Stimulated activated CD8-positive, alpha-beta memory T cell treated with anti-CD3 and anti-CD28 coated beads, Interleukin-15, amount 100 ng/mL, for 4 hours (primary cell): ENCODE results near the gene ZBTB40.

Experiments
- DNase-seq, 2 donors: peaks; one replicate each; pipeline ENCODE4 v3.0.0-alpha.2; 2020; ENCODE audit warnings: low read depth in 2 of 2

Gene ZBTB40

GRCh38 chr1:22507587-22507986 is 55.9 kb downstream of the ZBTB40 start:
- no peak for DNase-seq

DNA sequence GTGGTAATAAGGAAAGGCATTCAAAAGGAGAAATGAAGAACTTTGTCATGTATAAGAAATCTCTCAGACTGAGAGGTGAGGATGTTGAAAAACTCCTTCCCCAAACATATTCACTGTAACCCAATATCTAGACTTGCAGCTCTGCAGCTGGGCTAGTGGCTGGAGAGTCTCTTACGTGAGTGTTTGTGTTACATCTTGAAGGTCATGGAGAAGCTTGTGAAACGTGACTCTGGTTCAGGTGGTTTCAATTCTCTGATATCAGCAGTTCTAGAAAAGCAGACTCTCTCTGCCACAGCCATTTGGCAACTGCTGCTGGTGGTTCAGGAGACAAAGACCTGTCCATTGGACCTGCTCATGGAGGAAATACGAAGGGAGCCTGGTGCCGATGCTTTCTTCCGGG is 56.7 kb downstream of the ZBTB40 start:
- no peak for DNase-seq

- DNase-seq: no peak
Measured at GRCh38 chr1:22508991-22509390, 57.3 kb downstream of the ZBTB40 start.

- DNase-seq: no peak
Measured at GRCh38 chr1:22509815-22510214, 58.2 kb downstream of the ZBTB40 start.

GRCh38 chr1:22512873-22513272 is 61.2 kb downstream of the ZBTB40 start:
- DNase-seq: no peak

DNA sequence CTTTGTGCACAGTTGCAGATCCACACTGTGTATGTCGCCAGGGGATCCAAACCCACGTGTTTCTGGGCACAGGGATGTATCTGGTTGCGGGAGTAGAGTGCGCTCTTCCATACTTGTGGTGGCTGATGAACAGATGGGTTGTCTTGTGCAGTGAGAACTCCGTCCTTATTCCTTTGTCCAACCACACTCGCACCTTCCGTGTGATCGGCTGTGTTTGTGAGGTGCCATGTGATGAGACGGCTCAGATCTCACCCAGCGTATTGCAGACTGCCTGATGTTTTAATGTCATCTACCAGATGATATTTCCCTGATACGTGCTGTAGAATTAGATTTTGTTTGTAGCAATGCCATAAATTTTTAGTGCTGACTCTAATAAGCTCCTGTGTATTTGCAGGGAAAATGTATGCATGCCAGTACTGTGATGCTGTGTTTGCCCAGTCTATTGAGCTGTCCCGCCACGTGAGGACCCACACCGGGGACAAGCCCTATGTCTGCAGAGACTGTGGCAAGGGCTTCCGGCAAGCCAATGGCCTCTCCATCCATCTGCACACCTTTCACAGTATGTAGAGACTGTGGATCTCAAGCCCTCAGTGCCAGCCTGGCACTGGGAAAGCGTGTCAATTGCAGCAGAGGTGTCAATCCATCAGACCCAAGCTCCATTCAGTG is 65.4 kb downstream of the ZBTB40 start:
- no peak for DNase-seq

GRCh38 chr1:22517956-22518355 is 66.3 kb downstream of the ZBTB40 start:
- no peak for DNase-seq

- DNase-seq: no peak
Measured at GRCh38 chr1:22518379-22518778, 66.7 kb downstream of the ZBTB40 start.

- DNase-seq: no peak
Measured at GRCh38 chr1:22520871-22521270, 69.2 kb downstream of the ZBTB40 start.

DNA sequence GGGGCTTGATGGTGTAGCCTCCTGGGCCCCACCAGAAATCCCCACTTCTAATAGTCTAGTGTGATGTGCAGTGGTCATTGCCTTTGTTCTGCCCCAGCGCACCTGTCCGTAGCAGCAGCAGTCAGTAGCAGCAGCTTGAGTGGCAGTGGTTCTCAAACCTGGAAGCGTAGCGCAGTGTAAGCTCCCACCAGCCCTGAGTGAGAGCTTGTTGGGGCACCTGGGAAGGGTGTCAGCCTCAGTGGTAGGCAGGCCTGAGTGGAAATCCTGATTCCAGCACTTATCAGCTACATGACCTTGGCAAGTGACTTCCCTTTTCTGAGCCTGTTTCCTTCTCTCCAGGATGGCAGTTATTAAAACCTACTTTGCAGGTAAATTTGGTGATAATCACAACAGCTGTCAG is 70.0 kb downstream of the ZBTB40 start:
- DNase-seq: no peak

DNA sequence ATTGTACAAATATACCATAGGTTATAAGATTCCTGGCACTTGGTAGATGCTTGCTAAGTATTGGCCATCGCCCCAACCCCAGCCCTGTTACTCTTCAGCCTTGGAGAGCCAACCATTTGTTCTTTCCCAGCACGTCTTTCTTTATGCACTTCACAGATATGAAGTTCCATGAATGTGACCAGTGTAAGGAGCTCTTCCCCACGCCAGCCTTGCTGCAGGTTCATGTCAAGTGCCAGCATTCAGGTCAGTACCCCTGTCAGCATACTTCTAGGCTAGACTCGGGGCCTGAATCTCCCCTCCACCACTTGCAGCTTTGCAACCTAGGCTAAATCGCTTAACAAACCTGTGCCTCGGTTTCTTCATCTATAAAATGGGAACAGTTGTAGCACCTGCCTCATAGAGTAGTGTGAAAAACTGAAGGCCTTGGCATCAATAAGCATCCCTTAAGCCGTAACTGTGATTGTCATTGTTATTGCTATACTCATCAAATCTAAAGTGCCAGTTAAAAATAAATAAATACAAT is 70.6 kb downstream of the ZBTB40 start:
- no peak for DNase-seq

GRCh38 chr1:22524481-22524880 is 72.8 kb downstream of the ZBTB40 start:
- no peak for DNase-seq

GRCh38 chr1:22525211-22525610 is 73.6 kb downstream of the ZBTB40 start:
- no peak for DNase-seq

DNA sequence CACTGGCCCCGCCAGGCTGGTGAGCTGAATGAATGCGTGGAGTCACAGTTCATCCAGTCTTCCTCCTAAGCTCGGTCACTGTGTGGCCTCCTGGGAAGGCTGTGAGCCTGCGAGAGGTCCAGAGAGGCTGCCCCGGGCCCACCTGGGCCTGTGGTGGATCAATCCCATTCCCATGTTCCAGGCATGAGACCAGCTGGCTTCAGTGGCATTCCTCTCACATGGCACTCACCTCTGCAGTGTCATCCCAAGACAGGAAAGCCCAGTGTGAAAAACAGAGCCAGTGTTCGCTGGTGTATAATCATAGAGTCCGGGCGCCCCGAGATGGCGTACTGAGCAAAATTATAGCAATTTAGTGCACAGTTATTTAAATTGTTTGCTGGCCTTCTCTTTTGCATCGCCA is 74.0 kb downstream of the ZBTB40 start:
- DNase-seq: no peak

DNA sequence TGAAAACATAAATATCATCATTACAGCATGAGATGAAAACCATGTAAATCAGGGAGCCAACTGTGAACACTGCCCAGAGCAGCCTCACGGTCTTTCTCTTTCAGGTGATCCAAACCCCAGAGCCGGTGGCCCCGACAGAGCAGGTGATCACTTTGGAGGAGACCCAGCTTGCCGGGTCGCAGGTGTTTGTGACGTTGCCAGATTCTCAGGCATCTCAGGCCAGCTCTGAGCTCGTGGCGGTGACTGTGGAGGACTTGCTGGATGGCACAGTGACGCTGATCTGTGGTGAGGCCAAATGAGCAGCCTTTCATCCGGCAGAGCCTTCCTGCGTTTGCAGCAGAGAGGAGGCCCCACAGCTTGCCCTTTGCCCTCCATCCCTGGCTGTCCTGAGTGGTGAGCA is 74.4 kb downstream of the ZBTB40 start:
- DNase-seq: no peak

DNA sequence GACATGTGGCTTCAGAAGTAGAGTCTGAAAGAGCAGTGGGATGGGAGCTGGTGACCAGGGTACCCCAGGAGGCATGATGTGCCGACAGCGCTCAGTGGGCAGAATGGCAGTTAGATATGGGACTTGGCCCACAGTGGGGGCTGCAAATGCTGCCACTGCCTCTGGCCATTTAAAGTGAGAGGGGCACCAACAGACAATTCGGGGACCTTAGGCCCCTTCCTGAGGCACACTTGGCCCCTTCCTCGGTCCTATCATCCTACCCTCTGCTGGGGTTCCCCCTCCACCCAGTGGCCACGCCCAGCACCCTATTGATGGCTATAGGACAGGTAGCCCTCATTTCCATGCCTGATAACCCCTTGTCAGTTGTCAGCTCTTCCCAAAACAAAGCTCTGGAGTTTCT is 75.0 kb downstream of the ZBTB40 start:
- DNase-seq: no peak

GRCh38 chr1:22527122-22527521 is 75.5 kb downstream of the ZBTB40 start:
- DNase-seq: no peak

- DNase-seq: no peak
Measured at GRCh38 chr1:22527555-22528296, 76.1 kb downstream of the ZBTB40 start.

GRCh38 chr1:22528451-22528850 is 76.8 kb downstream of the ZBTB40 start:
- DNase-seq: no peak

DNA sequence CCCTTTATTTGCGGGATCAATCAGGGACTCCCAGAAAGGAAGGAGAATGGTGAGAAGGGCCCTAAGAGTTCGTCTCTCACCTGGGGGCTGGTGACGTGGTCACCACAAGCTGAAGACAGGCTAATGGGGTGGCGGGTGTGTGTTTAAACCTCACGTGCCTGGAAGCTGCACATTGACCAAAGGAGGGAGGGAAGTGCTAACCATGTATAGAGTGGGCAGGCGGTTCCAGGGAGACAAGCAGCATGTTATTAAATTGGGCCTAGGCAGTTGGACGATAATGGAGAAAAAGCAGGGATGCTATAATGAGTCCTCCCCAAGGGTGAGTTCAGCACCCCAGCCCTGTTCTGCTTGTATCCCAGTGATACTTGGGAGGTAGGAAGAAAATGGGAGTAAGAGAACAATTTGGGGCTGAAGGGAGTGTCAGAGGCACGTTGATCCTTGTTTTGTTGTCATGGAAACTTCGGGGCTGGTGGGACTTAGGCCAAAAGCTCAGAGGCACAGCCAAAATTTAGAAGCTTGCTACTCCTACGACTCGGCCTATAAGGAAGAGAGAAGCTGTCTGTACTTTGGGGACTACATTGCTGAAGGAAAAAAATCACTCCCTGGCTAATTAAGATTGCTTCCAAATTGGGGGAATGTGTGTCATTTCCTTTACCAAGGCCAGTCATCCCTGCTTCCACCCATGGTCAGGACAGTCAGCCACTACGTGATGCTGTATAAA is 78.4 kb downstream of the ZBTB40 start:
- no peak for DNase-seq

GRCh38 chr1:22530715-22531114 is 79.1 kb downstream of the ZBTB40 start:
- DNase-seq: no peak

DNA sequence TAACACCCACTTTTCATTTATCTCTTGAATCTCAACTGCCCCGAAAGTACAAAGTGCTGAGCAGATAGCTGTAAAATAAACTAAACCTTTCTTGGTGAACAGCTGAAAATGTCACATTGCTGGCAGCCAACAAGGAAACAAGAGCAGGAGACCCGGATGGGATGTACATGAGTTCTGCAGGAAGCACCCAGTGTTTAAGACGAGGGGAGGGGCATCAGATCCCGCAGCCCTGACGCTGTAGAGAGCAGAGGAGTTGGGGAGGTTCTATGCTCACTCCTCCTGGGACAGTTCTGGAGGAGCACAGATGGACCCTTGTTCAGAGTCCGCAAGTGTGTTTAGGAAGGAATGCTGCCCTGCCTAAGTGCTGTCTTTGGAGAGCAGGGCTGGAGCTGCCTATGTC is 79.6 kb downstream of the ZBTB40 start:
- no peak for DNase-seq
